PC-3 (cell line): Measurements from ENCODE around the gene GPX6. TPM values are rescaled to one million over a fixed set of nuclear protein-coding genes. Genes with fewer than 3 reads are reported as not detected.

Experiments
- ATAC-seq: fragments of 200-7000 bp; cut with Tn5 transposase; 2 replicates; pipeline ENCODE4 v1.9.1; 2020; ENCODE audit warnings: mild to moderate bottlenecking, moderate library complexity
- BruUV-seq: library from RNA; stranded (reverse); fragments of 400-500 nt; replicated peaks from 2 replicates; lab custom pipeline; 2021; lab: Mats Ljungman, UMichigan
- CTCF ChIA-PET: fragments of 300-600 bp; sonication (Branson Sonifier 250); formaldehyde crosslinking; loops from one replicate; lab custom pipeline; 2022; ENCODE audit warnings: antibody characterized with exemption; lab: Charles Lee
- POLR2A ChIA-PET: fragments of 300-600 bp; sonication (Branson Sonifier 250); formaldehyde crosslinking; loops from one replicate; lab custom pipeline; 2022; ENCODE audit warnings: antibody characterized with exemption; ENCODE audit not compliant: unreplicated experiment; lab: Charles Lee
- DNase-seq: peaks from one replicate; pipeline ENCODE4 v3.0.0-alpha.2; 2015
- H2AFZ ChIP-seq: fragments of 300-600 bp; sonication (generic); 2 replicates; pipeline ENCODE4 v1.6.0; 2016; ENCODE audit warnings: antibody characterized with exemption, low read length
- H3F3A ChIP-seq: fragments of 300-600 bp; sonication (generic); one replicate; pipeline ENCODE4 v1.6.0; 2017; ENCODE audit warnings: antibody characterized with exemption, low read length, control low read depth, mild to moderate bottlenecking; ENCODE audit not compliant: unreplicated experiment
- H3K27ac ChIP-seq: fragments of 300-600 bp; sonication (generic); 2 replicates; pipeline ENCODE4 v1.5.1; 2016; ENCODE audit warnings: mild to moderate bottlenecking, low read length
- H3K27me3 ChIP-seq: fragments of 300-600 bp; sonication (generic); 2 replicates; pipeline ENCODE4 v1.6.1; 2016; ENCODE audit warnings: low read length, mixed read lengths
- H3K36me3 ChIP-seq: fragments of 300-600 bp; sonication (generic); 2 replicates; pipeline ENCODE4 v1.6.1; 2016; ENCODE audit warnings: low read depth, mixed run types, low read length, mixed read lengths
- H3K4me1 ChIP-seq: fragments of 300-600 bp; sonication (generic); 2 replicates; pipeline ENCODE4 v1.5.1; 2016; ENCODE audit warnings: low read length; ENCODE audit not compliant: insufficient read depth
- H3K4me2 ChIP-seq: fragments of 300-600 bp; sonication (generic); 2 replicates; pipeline ENCODE4 v1.6.0; 2016; ENCODE audit warnings: low read length
- H3K4me3 ChIP-seq: fragments of 300-600 bp; sonication (generic); 2 replicates; pipeline ENCODE4 v1.5.1; 2016; ENCODE audit warnings: mild to moderate bottlenecking, low read length, mixed read lengths
- H3K79me2 ChIP-seq: fragments of 300-600 bp; sonication (generic); 2 replicates; pipeline ENCODE4 v1.6.1; 2017; ENCODE audit warnings: low read length, mixed read lengths
- H3K9ac ChIP-seq: fragments of 300-600 bp; sonication (generic); 2 replicates; pipeline ENCODE4 v1.6.0; 2016; ENCODE audit warnings: mild to moderate bottlenecking, low read length
- H3K9me2 ChIP-seq: fragments of 300-600 bp; sonication (generic); replicated peaks from 2 replicates; pipeline ENCODE4 v1.6.1; 2016; ENCODE audit warnings: mixed run types, low read length, mixed read lengths
- H3K9me3 ChIP-seq: fragments of 300-600 bp; sonication (generic); 2 replicates; pipeline ENCODE4 v1.6.1; 2016; ENCODE audit warnings: low read length, mixed read lengths
- H4K20me1 ChIP-seq: fragments of 300-600 bp; sonication (generic); 2 replicates; pipeline ENCODE4 v1.6.1; 2016; ENCODE audit warnings: low read length, mixed read lengths
- CTCF ChIP-seq: fragments of 300-600 bp; sonication (generic); conservative IDR thresholded peaks from 2 replicates; pipeline ENCODE4 v1.5.1; 2017; ENCODE audit warnings: antibody characterized with exemption, low read depth, mild to moderate bottlenecking, low read length
- EZH2 ChIP-seq: fragments of 300-600 bp; sonication (generic); IDR thresholded peaks from one replicate; pipeline ENCODE4 v1.6.1; 2017; ENCODE audit warnings: antibody characterized with exemption, mild to moderate bottlenecking, low read length; ENCODE audit not compliant: unreplicated experiment
- EZH2phosphoT487 ChIP-seq: fragments of 300-600 bp; sonication (generic); IDR thresholded peaks from 2 replicates; pipeline ENCODE4 v1.6.1; 2018; ENCODE audit warnings: mild to moderate bottlenecking, antibody characterized with exemption, low read length, borderline replicate concordance
- intact Hi-C: fragments of 100-400 bp; cut with micrococcal nuclease; formaldehyde crosslinking; loops from 2 replicates; pipeline ENCODE4 v1.9.0; 2023
- total RNA-seq: library from RNA; depleted of rRNA; stranded (reverse); fragments of >200 nt; gene quantifications from 2 replicates; pipeline ENCODE4 v1.2.3, GENCODE V29; 2014

The GPX6 gene
- total RNA-seq, 1 experiment from 2014 or later = not detected

GRCh38 chr6:28537509-28538140 is 22.0 kb upstream of the GPX6 start:
- H3K9me2 ChIP-seq = no peaks in the 10 kb centered on the region
- CTCF ChIA-PET = no interaction called here
- ATAC-seq (no peak), DNase-seq (peak; percentile 13)
- H3K79me2 ChIP-seq = no peaks in the 10 kb centered on the region
- no peaks in the 10 kb centered on the region for H4K20me1 ChIP-seq
- H3K9ac ChIP-seq = no peak overlapping the region
- no peak overlapping the region for H2AFZ ChIP-seq
- H3K9me3 ChIP-seq = no peaks in the 10 kb centered on the region
- POLR2A ChIA-PET = no interaction called here
- peaks cover 7% of the 10 kb centered on the region; the same call in 1 of the 2 replicates for H3K4me1 ChIP-seq
- intact Hi-C loops = no loop called here
- H3K4me2 ChIP-seq = no peak overlapping the region
- H3K36me3 ChIP-seq = no peaks in the 10 kb centered on the region
- H3F3A ChIP-seq = no peaks in the 10 kb centered on the region
- TF ChIP-seq CTCF (no peak), EZH2phosphoT487 (no peak), EZH2 (no peak)
- peaks cover 29% of the 10 kb centered on the region; the same call in 1 of the 2 replicates for H3K27me3 ChIP-seq
- no peak overlapping the region for H3K4me3 ChIP-seq
- BruUV-seq = no TSS peak
- H3K27ac ChIP-seq = no peak overlapping the region

DNA sequence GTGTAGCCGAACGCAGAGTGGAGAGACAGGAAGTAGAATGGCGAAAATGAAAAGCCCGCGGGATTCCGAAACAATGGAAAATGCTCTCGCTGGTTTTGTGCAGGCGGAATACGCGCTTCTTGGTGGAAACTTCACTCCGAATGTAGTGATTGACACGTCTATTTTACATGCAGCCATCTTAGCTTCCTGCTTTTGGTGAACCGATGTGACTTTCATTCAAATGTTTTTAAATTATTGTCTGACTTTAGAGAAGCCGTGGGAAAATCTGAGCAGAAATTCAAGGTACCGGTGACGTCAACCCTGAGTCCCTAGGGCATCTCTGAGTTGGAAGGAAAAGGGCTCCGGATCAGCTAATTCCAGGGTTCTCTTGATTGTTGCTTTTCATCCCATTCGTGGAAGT is 21.5 kb upstream of the GPX6 start:
- no peak overlapping the region for H3K27ac ChIP-seq
- H3K9me2 ChIP-seq = no peaks in the 10 kb centered on the region
- no peaks in the 10 kb centered on the region for H4K20me1 ChIP-seq
- ChIA-PET POLR2A (no interaction called here), CTCF (no interaction called here)
- peaks cover 7% of the 10 kb centered on the region; the same call in 1 of the 2 replicates for H3K4me1 ChIP-seq
- TF ChIP-seq CTCF (no peak), EZH2phosphoT487 (no peak), EZH2 (no peak)
- no peaks in the 10 kb centered on the region for H3K79me2 ChIP-seq
- H3K9ac ChIP-seq = no peak overlapping the region
- H3F3A ChIP-seq = no peaks in the 10 kb centered on the region
- H3K27me3 ChIP-seq = peaks cover 29% of the 10 kb centered on the region; the same call in 1 of the 2 replicates
- no peak for DNase-seq
- ATAC-seq = no peak
- no peaks in the 10 kb centered on the region for H3K36me3 ChIP-seq
- no peak overlapping the region for H3K4me2 ChIP-seq
- BruUV-seq = no TSS peak
- H3K4me3 ChIP-seq = no peak overlapping the region
- no peaks in the 10 kb centered on the region for H3K9me3 ChIP-seq
- intact Hi-C loops = no loop called here
- no peak overlapping the region for H2AFZ ChIP-seq

DNA sequence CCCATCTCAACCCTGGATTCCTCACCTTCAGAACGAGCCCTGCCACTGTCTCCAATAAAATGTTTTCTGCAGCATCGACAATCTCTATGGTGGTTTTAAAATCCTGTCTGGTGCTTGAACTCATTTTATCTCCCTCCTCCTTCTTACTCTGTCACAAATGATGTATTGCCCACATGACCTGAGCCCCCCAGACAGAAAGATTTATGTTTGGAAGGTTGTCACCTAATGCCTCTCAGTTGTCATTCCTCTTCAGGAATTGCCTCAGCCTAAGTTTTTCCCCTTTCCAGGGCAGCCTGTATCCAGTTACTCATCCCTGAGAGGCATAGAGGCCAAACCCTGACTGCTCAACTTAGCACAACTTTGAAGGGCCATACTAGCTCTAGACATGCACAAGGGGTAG is 19.3 kb upstream of the GPX6 start:
- ChIA-PET POLR2A (no interaction called here), CTCF (no interaction called here)
- no peak overlapping the region for H2AFZ ChIP-seq
- H3K9ac ChIP-seq = no peak overlapping the region
- H3K9me3 ChIP-seq = no peaks in the 10 kb centered on the region
- no peaks in the 10 kb centered on the region for H3K4me1 ChIP-seq
- H3K79me2 ChIP-seq = no peaks in the 10 kb centered on the region
- no peak overlapping the region for H3K27ac ChIP-seq
- H3K9me2 ChIP-seq = no peaks in the 10 kb centered on the region
- H3K4me2 ChIP-seq = no peak overlapping the region
- DNase-seq (no peak), ATAC-seq (no peak)
- peaks cover 33% of the 10 kb centered on the region; the same call in 1 of the 2 replicates for H3K27me3 ChIP-seq
- no peaks in the 10 kb centered on the region for H3F3A ChIP-seq
- H3K4me3 ChIP-seq = no peak overlapping the region
- no peak for TF ChIP-seq EZH2
- H3K36me3 ChIP-seq = no peaks in the 10 kb centered on the region
- no peaks in the 10 kb centered on the region for H4K20me1 ChIP-seq
- BruUV-seq = no TSS peak
- intact Hi-C loops = no loop called here
